Neural cell (in vitro differentiated cells): Measurements from ENCODE around the gene TMEM170B.

ENCODE experiments used
- EP300 ChIP-seq: fragments of 450-650 bp; conservative IDR thresholded peaks from 2 replicates; pipeline ENCODE4 v1.6.1; 2014; ENCODE audit warnings: antibody characterized with exemption, mild to moderate bottlenecking, moderate library complexity; ENCODE audit not compliant: poor library complexity, severe bottlenecking
- EZH2 ChIP-seq: fragments of 200-600, 300-800 bp; shearing (Covaris generic), sonication (generic); IDR thresholded peaks from 2 replicates; pipeline ENCODE4 v1.6.1; 2014; ENCODE audit warnings: antibody characterized with exemption, low read length, borderline replicate concordance, mild to moderate bottlenecking; ENCODE audit not compliant: insufficient read depth, poor library complexity, severe bottlenecking
- POLR2AphosphoS5 ChIP-seq: IDR thresholded peaks from 2 replicates; pipeline ENCODE4 v1.6.1; 2012
- RAD21 ChIP-seq: fragments of 450-650 bp; conservative IDR thresholded peaks from 2 replicates; pipeline ENCODE4 v1.6.1; 2014; ENCODE audit warnings: antibody characterized with exemption, mild to moderate bottlenecking, moderate library complexity
- TAF1 ChIP-seq: IDR thresholded peaks from 2 replicates; pipeline ENCODE4 v1.6.1; 2012; ENCODE audit warnings: low read depth
- TF ChIP-seq, protein P1 (sequence below): fragments of 450-650 bp; IDR thresholded peaks from 2 replicates; pipeline ENCODE4 v1.5.1; 2014; ENCODE audit warnings: antibody characterized with exemption, mild to moderate bottlenecking, moderate library complexity; ENCODE audit not compliant: poor library complexity, severe bottlenecking
- TF ChIP-seq, protein P2 (sequence below): IDR thresholded peaks from 2 replicates; pipeline ENCODE4 v1.6.1; 2012; ENCODE audit warnings: borderline replicate concordance

DNA sequence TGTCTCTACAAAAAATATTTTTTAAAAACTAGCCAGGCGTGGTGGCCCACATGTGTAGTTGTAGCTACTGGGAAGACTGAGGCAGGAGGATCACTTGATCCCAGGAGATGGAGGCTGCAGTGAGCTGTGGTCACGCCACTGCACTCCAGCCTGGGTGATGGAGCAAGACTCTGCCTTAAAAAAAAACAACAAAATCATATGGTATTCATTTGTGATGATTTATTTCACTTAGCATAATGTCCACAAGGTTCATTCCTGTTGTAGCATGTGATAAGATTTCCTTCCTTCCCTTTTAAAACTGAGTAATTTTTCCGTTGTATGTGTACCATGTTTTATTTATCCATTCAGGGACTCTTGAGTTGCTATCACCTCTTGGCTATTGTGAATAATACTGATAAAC, 26.2 kb downstream of the TMEM170B start:
- TF ChIP-seq, protein P1, sequence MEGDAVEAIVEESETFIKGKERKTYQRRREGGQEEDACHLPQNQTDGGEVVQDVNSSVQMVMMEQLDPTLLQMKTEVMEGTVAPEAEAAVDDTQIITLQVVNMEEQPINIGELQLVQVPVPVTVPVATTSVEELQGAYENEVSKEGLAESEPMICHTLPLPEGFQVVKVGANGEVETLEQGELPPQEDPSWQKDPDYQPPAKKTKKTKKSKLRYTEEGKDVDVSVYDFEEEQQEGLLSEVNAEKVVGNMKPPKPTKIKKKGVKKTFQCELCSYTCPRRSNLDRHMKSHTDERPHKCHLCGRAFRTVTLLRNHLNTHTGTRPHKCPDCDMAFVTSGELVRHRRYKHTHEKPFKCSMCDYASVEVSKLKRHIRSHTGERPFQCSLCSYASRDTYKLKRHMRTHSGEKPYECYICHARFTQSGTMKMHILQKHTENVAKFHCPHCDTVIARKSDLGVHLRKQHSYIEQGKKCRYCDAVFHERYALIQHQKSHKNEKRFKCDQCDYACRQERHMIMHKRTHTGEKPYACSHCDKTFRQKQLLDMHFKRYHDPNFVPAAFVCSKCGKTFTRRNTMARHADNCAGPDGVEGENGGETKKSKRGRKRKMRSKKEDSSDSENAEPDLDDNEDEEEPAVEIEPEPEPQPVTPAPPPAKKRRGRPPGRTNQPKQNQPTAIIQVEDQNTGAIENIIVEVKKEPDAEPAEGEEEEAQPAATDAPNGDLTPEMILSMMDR, result no peak
- TF ChIP-seq POLR2AphosphoS5 (no peak), EZH2 (no peak), TAF1 (no peak), EP300 (no peak), RAD21 (no peak)
- TF ChIP-seq, protein P2, sequence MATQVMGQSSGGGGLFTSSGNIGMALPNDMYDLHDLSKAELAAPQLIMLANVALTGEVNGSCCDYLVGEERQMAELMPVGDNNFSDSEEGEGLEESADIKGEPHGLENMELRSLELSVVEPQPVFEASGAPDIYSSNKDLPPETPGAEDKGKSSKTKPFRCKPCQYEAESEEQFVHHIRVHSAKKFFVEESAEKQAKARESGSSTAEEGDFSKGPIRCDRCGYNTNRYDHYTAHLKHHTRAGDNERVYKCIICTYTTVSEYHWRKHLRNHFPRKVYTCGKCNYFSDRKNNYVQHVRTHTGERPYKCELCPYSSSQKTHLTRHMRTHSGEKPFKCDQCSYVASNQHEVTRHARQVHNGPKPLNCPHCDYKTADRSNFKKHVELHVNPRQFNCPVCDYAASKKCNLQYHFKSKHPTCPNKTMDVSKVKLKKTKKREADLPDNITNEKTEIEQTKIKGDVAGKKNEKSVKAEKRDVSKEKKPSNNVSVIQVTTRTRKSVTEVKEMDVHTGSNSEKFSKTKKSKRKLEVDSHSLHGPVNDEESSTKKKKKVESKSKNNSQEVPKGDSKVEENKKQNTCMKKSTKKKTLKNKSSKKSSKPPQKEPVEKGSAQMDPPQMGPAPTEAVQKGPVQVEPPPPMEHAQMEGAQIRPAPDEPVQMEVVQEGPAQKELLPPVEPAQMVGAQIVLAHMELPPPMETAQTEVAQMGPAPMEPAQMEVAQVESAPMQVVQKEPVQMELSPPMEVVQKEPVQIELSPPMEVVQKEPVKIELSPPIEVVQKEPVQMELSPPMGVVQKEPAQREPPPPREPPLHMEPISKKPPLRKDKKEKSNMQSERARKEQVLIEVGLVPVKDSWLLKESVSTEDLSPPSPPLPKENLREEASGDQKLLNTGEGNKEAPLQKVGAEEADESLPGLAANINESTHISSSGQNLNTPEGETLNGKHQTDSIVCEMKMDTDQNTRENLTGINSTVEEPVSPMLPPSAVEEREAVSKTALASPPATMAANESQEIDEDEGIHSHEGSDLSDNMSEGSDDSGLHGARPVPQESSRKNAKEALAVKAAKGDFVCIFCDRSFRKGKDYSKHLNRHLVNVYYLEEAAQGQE, result no peak
